HG02759 (cell line): Measurements from ENCODE around the gene ADAP1.

Experiments
- ATAC-seq: cut with Tn5 transposase; IDR thresholded peaks from one replicate; pipeline ENCODE4 v1.9.1; 2021; ENCODE audit warnings: mild to moderate bottlenecking, moderate library complexity; ENCODE audit not compliant: unreplicated experiment

ADAP1 gene

GRCh38 chr7:990352-990932, 36.0 kb upstream of the ADAP1 start:
- ATAC-seq: no peak

DNA sequence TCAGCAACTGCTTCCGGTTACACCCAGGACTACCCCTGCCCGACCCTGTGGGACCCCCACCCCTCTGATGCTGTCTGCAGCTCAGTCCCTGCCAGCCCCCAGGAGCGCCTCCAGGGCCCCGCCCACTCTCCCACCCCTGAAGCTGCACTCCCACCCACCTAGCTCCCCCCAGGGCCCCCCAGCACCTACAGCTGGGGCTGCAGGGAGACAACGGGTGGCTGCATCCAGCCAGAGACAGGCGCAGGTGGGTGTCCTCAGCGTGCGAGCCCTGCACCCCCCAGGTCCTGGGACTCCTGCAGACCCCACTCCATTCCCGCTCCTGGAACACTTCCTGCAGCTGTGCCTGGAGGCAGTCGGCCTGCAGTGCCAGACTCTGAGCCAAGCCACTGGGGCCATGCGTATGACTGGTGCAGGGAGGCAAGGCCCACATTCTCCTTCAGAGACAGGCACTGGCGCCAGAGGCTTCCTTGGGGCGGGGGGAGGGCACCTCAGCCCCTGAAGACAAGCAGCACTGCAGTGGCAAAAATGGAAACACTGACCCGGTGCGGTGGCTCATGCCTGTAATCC, 34.6 kb upstream of the ADAP1 start:
- ATAC-seq: no peak

DNA sequence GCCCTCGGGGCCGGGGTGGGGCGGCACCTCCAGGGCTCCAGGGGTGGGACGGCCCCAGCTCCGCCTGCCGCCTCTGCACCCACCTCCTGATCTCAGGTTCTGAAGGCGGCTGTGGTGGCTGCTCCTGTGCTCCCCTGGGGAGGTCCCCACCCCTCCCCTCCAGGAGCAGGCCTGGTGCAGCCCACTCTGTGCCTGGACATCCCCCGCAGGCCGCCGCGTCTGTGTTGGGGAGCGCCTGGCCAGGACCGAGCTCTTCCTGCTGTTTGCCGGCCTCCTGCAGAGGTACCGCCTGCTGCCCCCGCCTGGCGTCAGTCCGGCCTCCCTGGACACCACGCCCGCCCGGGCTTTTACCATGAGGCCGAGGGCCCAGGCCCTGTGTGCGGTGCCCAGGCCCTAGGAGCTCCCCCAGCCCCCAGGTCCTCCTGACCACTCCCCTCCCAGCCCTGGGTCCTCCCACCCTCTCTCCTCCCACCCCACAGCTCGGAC, 34.0 kb upstream of the ADAP1 start:
- ATAC-seq: no peak

- ATAC-seq: no peak
These were observed 33.4 kb upstream of the ADAP1 start for GRCh38 chr7:987909-988308.

- no peak for ATAC-seq
These were observed 32.6 kb upstream of the ADAP1 start for GRCh38 chr7:986766-987751.

- ATAC-seq: no peak
These were observed 31.6 kb upstream of the ADAP1 start for GRCh38 chr7:985915-986741.

DNA sequence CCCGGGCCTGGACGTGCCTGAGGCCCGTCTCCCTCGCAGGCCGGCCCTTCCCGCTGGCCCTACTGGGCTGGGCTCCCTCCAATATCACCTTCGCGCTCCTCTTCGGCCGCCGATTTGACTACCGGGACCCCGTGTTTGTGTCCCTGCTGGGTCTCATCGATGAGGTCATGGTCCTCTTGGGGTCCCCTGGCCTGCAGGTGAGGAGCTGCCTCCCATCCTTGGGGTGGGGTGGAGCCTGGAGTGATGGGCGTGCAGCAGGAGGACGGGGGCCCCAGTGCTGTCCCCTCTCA, 30.6 kb upstream of the ADAP1 start:
- ATAC-seq: no peak

GRCh38 chr7:984361-985126, 30.1 kb upstream of the ADAP1 start:
- ATAC-seq: no peak

GRCh38 chr7:983616-984071, 29.2 kb upstream of the ADAP1 start:
- no peak for ATAC-seq

DNA sequence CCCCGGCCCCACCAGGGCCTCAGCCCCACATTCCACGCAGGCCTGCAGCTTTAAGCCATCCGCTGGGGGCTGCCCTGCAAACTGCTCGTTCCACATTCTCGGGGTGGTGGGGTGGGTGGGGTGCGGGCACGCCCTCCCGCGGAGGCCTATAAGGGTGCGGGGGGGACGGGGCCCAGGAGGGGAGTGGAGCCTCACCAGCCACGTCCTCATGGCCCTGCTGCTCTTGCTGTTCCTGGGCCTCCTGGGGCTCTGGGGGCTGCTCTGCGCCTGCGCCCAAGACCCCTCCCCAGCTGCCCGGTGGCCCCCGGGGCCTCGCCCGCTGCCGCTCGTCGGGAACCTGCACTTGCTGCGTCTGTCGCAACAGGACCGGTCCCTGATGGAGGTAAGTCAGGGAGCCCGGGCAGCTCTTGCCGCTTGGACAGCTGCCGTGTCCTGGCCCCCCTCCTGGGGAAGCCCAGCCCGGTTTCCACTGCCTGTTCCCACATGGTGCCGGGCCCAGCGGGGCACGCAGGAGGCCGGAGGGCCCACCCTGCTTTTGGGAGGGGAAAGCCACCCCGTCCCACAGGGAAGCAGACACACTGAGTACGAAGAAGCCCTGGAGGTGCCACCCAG, 28.6 kb upstream of the ADAP1 start, which contains the start of gene CYP2W1:
CYP2W1 (plus strand) TSS at position 178 of the 612 bp plus-strand sequence; CDS start at position 209, 31 bp downstream.
- ATAC-seq: no peak

- ATAC-seq: no peak
These were observed 28.1 kb upstream of the ADAP1 start for GRCh38 chr7:982511-983003.

GRCh38 chr7:981793-982510, 27.5 kb upstream of the ADAP1 start:
- ATAC-seq: no peak

DNA sequence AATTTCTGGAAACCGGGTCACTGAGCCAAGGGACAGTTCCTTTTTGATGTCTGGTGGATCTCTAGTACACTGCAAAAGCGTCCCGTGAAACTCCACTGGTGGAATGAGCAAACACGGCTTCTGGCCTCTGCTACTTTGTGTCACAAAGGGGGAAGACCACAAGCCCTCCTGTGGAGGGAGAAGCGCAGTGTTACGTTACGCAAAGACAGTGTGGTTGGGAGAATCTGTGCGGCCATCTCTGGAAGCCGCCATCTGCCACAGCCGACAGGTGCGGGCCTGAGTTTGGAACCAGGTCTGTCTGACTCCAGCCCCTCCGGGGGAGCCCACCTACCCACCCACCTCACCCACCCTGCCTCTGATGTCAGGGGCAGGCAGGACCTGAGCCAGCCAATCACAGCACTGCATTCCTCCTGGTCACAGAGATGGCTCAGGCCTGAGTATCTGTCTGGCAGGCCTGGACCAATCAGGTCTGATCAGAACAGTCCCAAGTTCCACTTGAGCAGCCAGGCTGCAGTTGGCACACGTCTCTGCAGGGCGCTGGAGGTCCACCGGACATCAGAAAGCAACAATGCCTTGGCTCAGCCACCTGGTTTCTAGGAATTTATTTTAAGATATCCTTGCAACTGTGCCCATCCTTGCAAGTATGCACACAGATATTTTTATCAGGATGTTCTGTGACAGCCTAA, 25.5 kb upstream of the ADAP1 start:
- ATAC-seq: no peak

GRCh38 chr7:979151-979550, 24.7 kb upstream of the ADAP1 start:
- ATAC-seq: no peak

DNA sequence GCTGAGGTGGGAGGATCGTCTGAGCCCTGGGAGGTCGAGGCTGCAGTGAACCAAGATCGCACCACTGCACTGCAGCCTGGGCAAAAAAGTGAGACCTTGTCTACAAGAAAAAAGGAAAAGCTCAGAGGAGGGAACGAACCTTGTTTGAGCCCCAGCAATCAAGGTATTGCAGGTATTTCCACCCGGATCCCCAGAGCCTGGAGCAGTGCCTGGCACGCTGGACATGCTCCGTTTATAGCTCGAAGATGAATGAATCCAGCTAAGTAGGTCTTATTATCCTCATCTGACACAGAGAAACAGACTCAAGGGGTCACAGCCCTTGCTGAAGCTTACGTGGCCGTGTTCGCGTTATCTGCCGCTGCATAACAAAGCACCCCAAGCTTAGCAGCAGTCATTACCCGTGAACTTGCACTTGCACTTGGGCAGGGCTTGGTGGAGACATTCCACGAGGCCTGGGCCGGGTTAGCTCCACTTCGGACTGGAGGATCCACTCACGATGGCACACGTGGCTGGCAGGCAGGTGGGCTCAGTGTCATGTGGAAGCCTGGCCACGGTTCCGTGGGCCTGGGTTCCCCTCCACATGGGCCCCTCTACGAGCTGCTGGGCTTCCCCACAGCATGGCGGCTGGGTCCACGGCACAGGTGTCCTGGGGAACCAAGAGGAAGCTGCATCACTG, 24.1 kb upstream of the ADAP1 start:
- no peak for ATAC-seq

DNA sequence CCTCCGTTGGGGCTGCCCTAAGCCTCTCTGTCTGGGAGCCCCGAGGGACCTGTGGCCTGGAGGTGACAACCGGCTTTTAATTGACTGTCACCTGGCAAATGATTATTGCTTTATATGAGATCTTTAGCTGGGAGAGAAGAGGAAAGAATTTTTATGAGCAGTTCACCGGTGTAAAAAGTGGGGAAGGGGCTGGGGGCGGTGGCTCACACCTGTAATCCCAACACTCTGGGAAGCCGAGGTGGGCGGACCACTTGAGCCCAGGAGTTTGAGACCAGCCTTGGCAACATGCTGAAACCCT, 23.5 kb upstream of the ADAP1 start:
- ATAC-seq: no peak

DNA sequence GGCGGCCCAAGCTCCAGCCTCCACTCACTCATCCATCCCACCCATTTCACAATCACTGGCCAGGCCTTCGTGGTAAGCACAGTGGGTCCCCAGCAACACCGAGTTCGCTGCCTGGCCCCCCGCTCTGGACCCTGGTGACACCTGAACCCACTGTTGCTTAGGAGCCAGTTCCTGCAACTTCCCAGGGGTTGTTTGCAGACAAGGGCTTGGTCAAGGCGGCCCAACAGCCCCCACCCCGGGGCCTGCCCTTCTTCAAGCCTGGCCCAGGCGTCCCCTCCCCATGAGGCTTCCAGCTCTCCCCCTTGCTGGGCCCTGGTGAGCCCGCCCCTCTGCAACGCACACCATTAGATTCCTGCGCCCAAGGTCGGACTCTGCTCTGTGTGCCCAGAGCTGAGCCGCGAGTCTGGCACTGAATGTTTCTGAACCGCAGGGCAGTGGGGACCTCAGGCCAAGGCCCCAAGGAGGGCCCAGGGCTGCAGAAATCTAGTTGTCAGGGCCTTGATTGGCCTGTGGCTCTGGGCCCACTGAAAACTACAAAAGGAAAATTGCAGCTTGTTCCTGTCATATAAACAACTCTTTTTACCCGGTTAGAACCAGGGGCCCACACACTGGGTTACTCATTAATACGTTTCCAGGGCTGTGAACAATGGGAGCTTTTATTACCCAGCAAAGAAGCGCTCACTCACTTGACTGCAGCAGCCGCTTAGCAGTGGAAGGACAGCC, 23.0 kb upstream of the ADAP1 start:
- ATAC-seq: peak; percentile 54
